RWPE1 (cell line): ENCODE results near the gene BSN.

Experiments used
- CTCF ChIA-PET: fragments of 350-600 bp; sonication (Branson Sonifier 250); formaldehyde crosslinking; extraction: SDS; loops from one replicate; lab custom pipeline; 2021; lab: Yijun Ruan, JAX
- POLR2A ChIA-PET: fragments of 400-600 bp; formaldehyde crosslinking; extraction: SDS; loops from one replicate; lab custom pipeline; 2020; ENCODE audit warnings: antibody characterized with exemption; ENCODE audit not compliant: low non-redundant PET; lab: Yijun Ruan, JAX
- DNase-seq: peaks from one replicate; pipeline ENCODE4 v3.0.0; 2012; ENCODE audit warnings: low spot score
- H3K27ac ChIP-seq: fragments of 450-650 bp; 2 replicates; pipeline ENCODE4 v1.5.1; 2017
- TF ChIP-seq, protein P1 (sequence below): fragments of 450-650 bp; conservative IDR thresholded peaks from 2 replicates; pipeline ENCODE4 v1.5.1; 2017; ENCODE audit warnings: low read depth, mild to moderate bottlenecking

BSN gene

DNA sequence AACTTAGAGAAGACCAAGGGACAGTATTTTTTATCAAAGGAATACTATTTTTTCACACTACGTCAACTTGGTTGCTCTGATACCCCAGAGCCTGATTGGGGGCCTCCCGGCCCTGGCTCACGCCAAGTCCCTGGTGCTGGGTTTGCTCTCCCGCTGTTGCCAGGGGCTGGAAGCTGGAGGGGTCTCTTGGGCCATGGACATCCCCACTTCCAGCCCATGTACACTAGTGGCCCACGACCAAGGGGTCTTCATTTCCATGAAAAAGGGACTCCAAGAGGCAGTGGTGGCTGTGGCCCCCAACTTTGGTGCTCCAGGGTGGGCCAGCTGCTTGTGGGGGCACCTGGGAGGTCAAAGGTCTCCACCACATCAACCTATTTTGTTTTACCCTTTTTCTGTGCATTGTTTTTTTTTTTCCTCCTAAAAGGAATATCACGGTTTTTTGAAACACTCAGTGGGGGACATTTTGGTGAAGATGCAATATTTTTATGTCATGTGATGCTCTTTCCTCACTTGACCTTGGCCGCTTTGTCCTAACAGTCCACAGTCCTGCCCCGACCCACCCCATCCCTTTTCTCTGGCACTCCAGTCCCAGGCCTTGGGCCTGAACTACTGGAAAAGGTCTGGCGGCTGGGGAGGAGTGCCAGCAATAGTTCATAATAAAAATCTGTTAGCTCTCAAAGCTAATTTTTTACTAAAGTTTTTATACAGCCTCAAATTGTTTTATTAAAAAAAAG, 20.3 kb upstream of the BSN start:
- ChIA-PET POLR2A (no interaction called here), CTCF (no interaction called here)
- H3K27ac ChIP-seq = no peak overlapping the region
- DNase-seq = no peak
- TF ChIP-seq, protein P1, sequence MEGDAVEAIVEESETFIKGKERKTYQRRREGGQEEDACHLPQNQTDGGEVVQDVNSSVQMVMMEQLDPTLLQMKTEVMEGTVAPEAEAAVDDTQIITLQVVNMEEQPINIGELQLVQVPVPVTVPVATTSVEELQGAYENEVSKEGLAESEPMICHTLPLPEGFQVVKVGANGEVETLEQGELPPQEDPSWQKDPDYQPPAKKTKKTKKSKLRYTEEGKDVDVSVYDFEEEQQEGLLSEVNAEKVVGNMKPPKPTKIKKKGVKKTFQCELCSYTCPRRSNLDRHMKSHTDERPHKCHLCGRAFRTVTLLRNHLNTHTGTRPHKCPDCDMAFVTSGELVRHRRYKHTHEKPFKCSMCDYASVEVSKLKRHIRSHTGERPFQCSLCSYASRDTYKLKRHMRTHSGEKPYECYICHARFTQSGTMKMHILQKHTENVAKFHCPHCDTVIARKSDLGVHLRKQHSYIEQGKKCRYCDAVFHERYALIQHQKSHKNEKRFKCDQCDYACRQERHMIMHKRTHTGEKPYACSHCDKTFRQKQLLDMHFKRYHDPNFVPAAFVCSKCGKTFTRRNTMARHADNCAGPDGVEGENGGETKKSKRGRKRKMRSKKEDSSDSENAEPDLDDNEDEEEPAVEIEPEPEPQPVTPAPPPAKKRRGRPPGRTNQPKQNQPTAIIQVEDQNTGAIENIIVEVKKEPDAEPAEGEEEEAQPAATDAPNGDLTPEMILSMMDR = no peak

DNA sequence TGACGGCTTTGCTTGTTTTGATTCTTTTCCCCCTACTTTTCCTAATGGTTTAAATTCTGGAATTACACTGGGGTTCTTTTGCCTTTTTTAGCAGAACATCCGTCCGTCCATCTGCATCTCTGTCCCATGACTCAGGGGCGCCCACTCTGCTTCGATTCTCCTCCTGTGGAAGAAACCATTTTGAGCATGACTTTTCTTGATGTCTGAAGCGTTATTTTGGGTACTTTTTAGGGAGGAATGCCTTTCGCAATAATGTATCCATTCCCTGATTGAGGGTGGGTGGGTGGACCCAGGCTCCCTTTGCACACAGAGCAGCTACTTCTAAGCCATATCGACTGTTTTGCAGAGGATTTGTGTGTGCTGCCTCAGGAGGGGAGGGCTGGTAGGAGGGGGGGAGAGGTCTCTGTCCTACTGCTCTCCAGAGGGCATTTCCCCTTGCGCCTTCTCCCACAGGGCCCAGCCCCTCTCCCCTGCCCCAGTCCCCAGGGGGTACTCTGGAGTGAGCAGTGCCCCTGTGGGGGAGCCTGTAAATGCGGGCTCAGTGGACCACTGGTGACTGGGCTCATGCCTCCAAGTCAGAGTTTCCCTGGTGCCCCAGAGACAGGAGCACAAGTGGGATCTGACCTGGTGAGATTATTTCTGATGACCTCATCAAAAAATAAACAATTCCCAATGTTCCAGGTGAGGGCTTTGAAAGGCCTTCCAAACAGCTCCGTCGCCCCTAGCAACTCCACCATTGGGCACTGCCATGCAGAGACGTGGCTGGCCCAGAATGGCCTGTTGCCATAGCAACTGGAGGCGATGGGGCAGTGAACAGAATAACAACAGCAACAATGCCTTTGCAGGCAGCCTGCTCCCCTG, 19.5 kb upstream of the BSN start:
- CTCF ChIA-PET = no interaction called here
- POLR2A ChIA-PET = interaction anchor here (1.6 kb wide), 1 partner anchor 138 kb away, joined by 4 read pairs; no protein-coding TSS in a partner anchor
- peak overlapping the region; percentile 15 for H3K27ac ChIP-seq
- no peak for DNase-seq
- TF ChIP-seq, protein P1 = no peak

- ChIA-PET POLR2A (interaction anchor here (1.6 kb wide), 1 partner anchor 137 kb away, joined by 4 read pairs; no protein-coding TSS in a partner anchor), CTCF (no interaction called here)
- H3K27ac ChIP-seq = peak overlapping the region; percentile 36
- TF ChIP-seq, protein P1 = no peak
- no peak for DNase-seq
Measured at GRCh38 chr3:49535971-49536874, 18.1 kb upstream of the BSN start.

DNA sequence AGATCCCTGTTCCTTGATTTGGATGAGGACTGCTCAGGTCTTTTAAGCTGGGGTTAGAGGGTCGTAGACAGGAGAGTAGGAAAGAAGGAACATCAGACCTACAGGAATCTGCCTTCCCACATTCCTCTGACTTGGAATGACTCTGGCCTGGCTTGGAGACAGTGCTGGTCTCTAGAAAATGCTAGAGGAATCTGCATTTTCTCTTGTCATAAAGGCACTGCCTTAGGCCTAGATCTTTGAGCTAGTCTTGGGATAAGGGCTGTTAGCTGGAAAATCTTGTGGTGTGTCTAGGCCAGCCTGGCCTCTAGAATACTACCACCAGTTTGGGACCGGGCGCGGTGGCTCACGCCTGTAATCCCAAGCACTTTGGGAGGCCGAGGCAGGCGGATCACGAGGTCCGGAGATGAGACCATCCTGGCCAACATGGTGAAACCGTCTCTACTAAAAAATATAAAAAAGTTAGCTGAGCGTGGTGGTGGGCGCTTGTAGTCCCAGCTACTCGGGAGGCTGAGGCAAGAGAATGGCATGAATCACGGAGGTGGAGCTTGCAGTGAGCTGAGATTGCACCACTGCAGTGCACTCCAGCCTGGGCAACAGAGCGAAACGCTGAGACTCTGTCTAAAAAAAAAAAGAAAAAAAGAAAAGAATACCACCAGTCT, 17.3 kb upstream of the BSN start:
- DNase-seq = no peak
- TF ChIP-seq, protein P1 = no peak
- CTCF ChIA-PET = interaction anchor here (1.0 kb wide), 1 partner anchor 135 kb away, joined by 4 read pairs; no protein-coding TSS in a partner anchor
- POLR2A ChIA-PET = interaction anchor here (1.6 kb wide), 1 partner anchor 136 kb away, joined by 4 read pairs; no protein-coding TSS in a partner anchor
- H3K27ac ChIP-seq = peak overlapping the region; percentile 36

DNA sequence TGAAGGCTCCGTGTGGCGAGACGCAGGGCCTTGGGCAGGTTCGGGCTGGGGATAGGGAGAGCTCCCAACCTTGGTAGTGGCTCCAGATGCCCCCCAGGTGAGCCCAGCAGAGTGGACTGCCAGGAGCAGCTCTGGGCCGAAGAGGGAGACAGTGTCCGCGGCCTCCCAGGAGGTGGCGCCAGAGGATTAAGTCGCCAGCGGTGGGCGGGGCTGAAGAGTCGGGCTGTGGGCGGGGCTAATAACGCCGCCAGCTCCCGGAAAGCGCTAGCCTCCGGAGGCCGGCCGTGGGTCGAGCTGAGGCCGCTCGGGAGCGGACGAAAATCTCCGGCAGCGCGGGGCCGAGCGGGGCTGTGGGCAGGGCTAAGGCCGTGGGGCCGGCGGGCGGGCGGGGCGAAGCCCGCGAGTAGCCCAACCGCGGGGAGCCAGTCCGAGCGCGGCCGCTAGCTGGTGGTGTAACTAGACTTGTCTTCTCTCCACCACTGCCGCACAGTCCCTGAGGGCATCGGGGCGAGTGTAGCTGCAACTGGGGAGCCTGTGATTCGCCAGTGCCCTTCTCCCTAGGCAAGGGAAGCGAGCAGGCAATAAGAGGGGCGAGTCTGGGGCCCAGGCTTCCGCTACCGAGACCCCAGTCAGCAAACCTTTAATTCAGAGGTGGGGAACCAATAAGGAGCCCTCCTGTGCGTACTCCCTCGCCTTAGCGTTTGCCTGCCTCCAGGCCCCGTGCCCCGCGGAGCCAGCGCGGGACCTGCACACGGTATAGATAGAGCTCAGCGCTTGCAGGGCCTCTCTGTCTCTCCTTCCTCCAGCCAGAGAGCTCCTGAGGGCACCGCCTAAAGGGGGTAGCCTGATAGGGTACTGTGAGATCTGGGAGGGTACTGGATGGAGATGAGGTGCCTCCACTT, 14.4 kb upstream of the BSN start:
- ChIA-PET CTCF (interaction anchor here (0.5 to 2.7 kb wide), 17 partner anchors 9 to 235 kb away, joined by 3 to 44 read pairs (median 4); partner anchors contain the start of genes AMIGO3 and BSN), POLR2A (interaction anchor here (0.7 kb wide), 1 partner anchor 133 kb away, joined by 6 read pairs; no protein-coding TSS in a partner anchor)
- H3K27ac ChIP-seq = peak overlapping the region; percentile 88
- TF ChIP-seq, protein P1 = peak; percentile 94
- DNase-seq = peak; percentile 79
